ENCODE results near the gene ATP8A1.
A peak's percentile ranks its signal among the peaks of the same experiment; 100 is the strongest.
"Not testable (repeated sequence)": the region's sequence is repeated elsewhere in the genome, so short reads cannot be mapped to it uniquely, and the experiment has no call there.

ATP8A1 gene

DNA sequence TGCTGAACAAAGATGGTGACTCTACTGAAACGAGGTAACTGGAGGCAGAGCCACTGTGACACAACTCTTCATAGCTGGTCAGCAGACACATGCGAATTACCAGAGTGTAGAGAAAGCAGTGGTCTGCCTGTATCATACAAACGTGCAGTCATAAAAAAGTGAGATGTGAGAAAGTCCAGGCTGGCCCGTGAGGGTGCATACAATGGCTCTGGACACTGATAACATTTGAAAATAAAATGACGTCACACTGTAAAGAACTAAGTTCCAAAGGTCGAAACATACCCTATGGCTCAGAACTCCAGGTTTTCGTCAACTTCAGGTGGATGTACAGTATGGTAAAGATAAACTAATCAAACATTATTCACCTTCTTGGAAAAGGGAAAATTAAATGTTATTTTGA, 163.9 kb downstream of the ATP8A1 start:
- Histone ChIP-seq H3K4me3 (replicated peaks; ENCODE audit: low read depth, low read length) (no peak overlapping the region), H3K36me3 (ENCODE audit: control insufficient read depth, insufficient read depth, low read length) (no peaks in the 10 kb centered on the region; the same call in none of the 2 replicates), H3K27me3 (replicated peaks; ENCODE audit: control insufficient read depth, insufficient read depth, low read length) (no peaks in the 10 kb centered on the region)
- no peak for DNase-seq (ENCODE audit: extremely low read depth, insufficient read length)
- TF ChIP-seq, protein P1, sequence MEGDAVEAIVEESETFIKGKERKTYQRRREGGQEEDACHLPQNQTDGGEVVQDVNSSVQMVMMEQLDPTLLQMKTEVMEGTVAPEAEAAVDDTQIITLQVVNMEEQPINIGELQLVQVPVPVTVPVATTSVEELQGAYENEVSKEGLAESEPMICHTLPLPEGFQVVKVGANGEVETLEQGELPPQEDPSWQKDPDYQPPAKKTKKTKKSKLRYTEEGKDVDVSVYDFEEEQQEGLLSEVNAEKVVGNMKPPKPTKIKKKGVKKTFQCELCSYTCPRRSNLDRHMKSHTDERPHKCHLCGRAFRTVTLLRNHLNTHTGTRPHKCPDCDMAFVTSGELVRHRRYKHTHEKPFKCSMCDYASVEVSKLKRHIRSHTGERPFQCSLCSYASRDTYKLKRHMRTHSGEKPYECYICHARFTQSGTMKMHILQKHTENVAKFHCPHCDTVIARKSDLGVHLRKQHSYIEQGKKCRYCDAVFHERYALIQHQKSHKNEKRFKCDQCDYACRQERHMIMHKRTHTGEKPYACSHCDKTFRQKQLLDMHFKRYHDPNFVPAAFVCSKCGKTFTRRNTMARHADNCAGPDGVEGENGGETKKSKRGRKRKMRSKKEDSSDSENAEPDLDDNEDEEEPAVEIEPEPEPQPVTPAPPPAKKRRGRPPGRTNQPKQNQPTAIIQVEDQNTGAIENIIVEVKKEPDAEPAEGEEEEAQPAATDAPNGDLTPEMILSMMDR (IDR thresholded peaks at IDR 0.05; ENCODE audit: insufficient read depth, low read length, poor library complexity, severe bottlenecking) = no peak

GRCh38 chr4:42490015-42490414, 166.9 kb downstream of the ATP8A1 start:
- no peaks in the 10 kb centered on the region; the same call in none of the 2 replicates for H3K36me3 ChIP-seq (ENCODE audit: control insufficient read depth, insufficient read depth, low read length)
- TF ChIP-seq, protein P1 (IDR thresholded peaks at IDR 0.05; ENCODE audit: insufficient read depth, low read length, poor library complexity, severe bottlenecking) = no peak
- peak; percentile 15 for DNase-seq (ENCODE audit: extremely low read depth, insufficient read length)
- no peaks in the 10 kb centered on the region for H3K27me3 ChIP-seq (replicated peaks; ENCODE audit: control insufficient read depth, insufficient read depth, low read length)
- H3K4me3 ChIP-seq (replicated peaks; ENCODE audit: low read depth, low read length) = peak overlapping the region; percentile 5

- H3K4me3 ChIP-seq (replicated peaks; ENCODE audit: low read depth, low read length) = peak overlapping the region; percentile 43
- no peaks in the 10 kb centered on the region for H3K27me3 ChIP-seq (replicated peaks; ENCODE audit: control insufficient read depth, insufficient read depth, low read length)
- H3K36me3 ChIP-seq (ENCODE audit: control insufficient read depth, insufficient read depth, low read length) = no peaks in the 10 kb centered on the region; the same call in none of the 2 replicates
Measured at GRCh38 chr4:42489095-42489494, 167.8 kb downstream of the ATP8A1 start.

DNA sequence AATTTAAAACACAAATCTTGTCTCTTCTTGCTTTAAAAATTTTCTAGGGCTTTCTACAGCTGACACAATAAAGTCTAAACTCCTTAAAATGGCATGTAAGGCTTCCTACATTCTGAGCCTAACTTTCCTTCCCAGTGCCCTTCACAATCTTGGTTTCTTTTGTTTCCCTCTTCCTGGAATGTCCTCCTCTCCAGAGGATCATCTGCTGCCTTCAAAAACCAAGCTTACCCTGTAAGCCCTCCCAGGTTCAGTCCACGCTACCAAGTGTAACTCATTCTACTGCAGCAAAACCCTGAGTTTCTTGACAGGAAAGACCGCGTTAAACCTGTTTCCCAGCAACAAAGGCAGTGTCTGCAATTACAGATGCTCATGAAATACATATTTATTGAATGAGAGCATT, 168.4 kb downstream of the ATP8A1 start:
- no peak for DNase-seq (ENCODE audit: extremely low read depth, insufficient read length)
- Histone ChIP-seq H3K4me3 (replicated peaks; ENCODE audit: low read depth, low read length) (peak overlapping the region; percentile 43), H3K27me3 (replicated peaks; ENCODE audit: control insufficient read depth, insufficient read depth, low read length) (no peaks in the 10 kb centered on the region), H3K36me3 (ENCODE audit: control insufficient read depth, insufficient read depth, low read length) (no peaks in the 10 kb centered on the region; the same call in none of the 2 replicates)
- TF ChIP-seq, protein P1 (IDR thresholded peaks at IDR 0.05; ENCODE audit: insufficient read depth, low read length, poor library complexity, severe bottlenecking) = no peak

More at GRCh38 chr4:42489095-42489494, 167.8 kb downstream of the ATP8A1 start:
- TF ChIP-seq, protein P1 (IDR thresholded peaks at IDR 0.05; ENCODE audit: insufficient read depth, low read length, poor library complexity, severe bottlenecking) = no peak
- DNase-seq (ENCODE audit: extremely low read depth, insufficient read length) = peak; percentile 50

DNA sequence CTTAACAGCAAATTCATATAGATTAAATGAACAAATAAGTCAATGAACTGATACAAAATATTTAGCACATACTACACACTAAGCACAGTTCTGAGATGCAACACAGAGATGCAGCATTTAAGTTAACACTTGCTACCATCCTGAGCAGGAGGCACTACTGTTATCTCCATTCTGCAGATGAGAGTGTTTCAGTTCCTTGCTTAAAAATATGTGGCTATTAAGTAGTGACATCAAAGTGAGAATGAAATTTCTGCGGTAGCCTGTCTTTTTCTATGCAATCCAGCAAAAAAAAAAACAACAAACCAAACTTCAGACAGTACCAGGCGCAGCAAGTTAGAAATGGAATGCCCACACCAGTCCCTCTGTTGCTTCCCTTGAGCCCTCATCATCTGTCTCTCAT, 168.8 kb downstream of the ATP8A1 start:
- Histone ChIP-seq H3K4me3 (replicated peaks; ENCODE audit: low read depth, low read length) (peak overlapping the region; percentile 43), H3K36me3 (ENCODE audit: control insufficient read depth, insufficient read depth, low read length) (no peaks in the 10 kb centered on the region; the same call in 1 of the 2 replicates), H3K27me3 (replicated peaks; ENCODE audit: control insufficient read depth, insufficient read depth, low read length) (no peaks in the 10 kb centered on the region)
- TF ChIP-seq, protein P1 (IDR thresholded peaks at IDR 0.05; ENCODE audit: insufficient read depth, low read length, poor library complexity, severe bottlenecking) = no peak
- DNase-seq (ENCODE audit: extremely low read depth, insufficient read length) = peak; percentile 67

DNA sequence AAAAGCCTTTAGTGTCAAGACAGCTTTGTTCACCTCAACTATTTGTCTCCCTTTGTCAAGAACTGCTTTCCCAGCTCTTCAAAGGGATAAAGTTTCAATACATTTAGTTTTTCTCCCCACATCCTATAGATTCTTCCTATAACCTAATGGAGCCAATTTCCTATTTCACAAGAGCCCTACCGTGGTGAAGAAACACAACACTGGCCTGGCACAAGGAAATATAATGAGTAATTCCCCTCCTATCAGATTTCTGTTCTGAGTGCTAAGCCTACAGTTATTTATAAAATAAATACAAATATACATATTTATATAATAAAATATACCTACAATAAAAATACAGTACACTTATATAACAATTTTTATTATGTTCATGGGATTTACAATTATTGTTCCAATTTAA, 169.7 kb downstream of the ATP8A1 start:
- TF ChIP-seq, protein P1 (IDR thresholded peaks at IDR 0.05; ENCODE audit: insufficient read depth, low read length, poor library complexity, severe bottlenecking) = no peak
- Histone ChIP-seq H3K4me3 (replicated peaks; ENCODE audit: low read depth, low read length) (no peak overlapping the region), H3K27me3 (replicated peaks; ENCODE audit: control insufficient read depth, insufficient read depth, low read length) (no peaks in the 10 kb centered on the region), H3K36me3 (ENCODE audit: control insufficient read depth, insufficient read depth, low read length) (no peaks in the 10 kb centered on the region)
- no peak for DNase-seq (ENCODE audit: extremely low read depth, insufficient read length)

DNA sequence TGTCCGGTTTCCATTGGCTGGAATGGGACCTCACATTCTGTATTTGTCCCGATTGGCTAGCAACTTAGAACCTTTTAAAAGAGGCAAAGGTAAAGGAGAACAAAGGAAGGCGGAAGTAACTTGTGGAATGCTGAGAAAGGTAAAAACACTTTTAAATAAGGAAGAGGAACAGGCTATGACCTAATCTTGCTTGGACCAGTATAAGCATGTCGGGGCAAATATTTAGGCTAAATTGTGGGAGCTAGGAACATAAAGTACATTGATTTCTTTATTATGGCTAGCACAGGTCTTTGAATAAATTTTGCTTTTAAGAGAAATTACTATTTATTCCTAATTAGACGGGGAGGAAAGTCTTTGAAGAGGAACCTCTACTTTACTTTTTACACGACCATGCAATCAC, 170.7 kb downstream of the ATP8A1 start:
- not testable (repeated sequence) for H3K27me3 ChIP-seq (replicated peaks; ENCODE audit: control insufficient read depth, insufficient read depth, low read length); H3K36me3 ChIP-seq (ENCODE audit: control insufficient read depth, insufficient read depth, low read length); DNase-seq (ENCODE audit: extremely low read depth, insufficient read length); H3K4me3 ChIP-seq (replicated peaks; ENCODE audit: low read depth, low read length)

Measured in GM06990 (cell line).